HEK293 (cell line): ENCODE measurements around the gene PDE3A.

Source experiments
- REST ChIP-seq: fragments of 450-650 bp; formaldehyde crosslinking; IDR thresholded peaks from 2 replicates; pipeline ENCODE4 v1.5.1; 2016; ENCODE audit warnings: missing biosample characterization, missing genetic modification characterization
- SP3 ChIP-seq: fragments of 450-650 bp; formaldehyde crosslinking; IDR thresholded peaks from 2 replicates; pipeline ENCODE4 v1.5.1; 2016; ENCODE audit warnings: missing biosample characterization, missing genetic modification characterization
- ZNF660 ChIP-seq: fragments of 450-650 bp; IDR thresholded peaks from 2 replicates; pipeline ENCODE4 v1.5.1; 2018; ENCODE audit warnings: missing biosample characterization, mild to moderate bottlenecking, missing genetic modification characterization
- TF ChIP-seq, protein P1 (sequence below): fragments of 450-650 bp; formaldehyde crosslinking; IDR thresholded peaks from 2 replicates; pipeline ENCODE4 v1.5.1; 2016; ENCODE audit warnings: missing biosample characterization, missing genetic modification characterization

GRCh38 chr12:20443255-20443654 lies 74.9 kb downstream of the PDE3A start:
- TF ChIP-seq, protein P1, sequence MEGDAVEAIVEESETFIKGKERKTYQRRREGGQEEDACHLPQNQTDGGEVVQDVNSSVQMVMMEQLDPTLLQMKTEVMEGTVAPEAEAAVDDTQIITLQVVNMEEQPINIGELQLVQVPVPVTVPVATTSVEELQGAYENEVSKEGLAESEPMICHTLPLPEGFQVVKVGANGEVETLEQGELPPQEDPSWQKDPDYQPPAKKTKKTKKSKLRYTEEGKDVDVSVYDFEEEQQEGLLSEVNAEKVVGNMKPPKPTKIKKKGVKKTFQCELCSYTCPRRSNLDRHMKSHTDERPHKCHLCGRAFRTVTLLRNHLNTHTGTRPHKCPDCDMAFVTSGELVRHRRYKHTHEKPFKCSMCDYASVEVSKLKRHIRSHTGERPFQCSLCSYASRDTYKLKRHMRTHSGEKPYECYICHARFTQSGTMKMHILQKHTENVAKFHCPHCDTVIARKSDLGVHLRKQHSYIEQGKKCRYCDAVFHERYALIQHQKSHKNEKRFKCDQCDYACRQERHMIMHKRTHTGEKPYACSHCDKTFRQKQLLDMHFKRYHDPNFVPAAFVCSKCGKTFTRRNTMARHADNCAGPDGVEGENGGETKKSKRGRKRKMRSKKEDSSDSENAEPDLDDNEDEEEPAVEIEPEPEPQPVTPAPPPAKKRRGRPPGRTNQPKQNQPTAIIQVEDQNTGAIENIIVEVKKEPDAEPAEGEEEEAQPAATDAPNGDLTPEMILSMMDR (tag by site-specific recombination): no peak
- no peak for TF ChIP-seq SP3
- TF ChIP-seq ZNF660 (tag by site-specific recombination): no peak
- TF ChIP-seq REST: no peak
